Activated naive CD8-positive, alpha-beta T cell treated with anti-CD3 and anti-CD28 coated beads, Interleukin-2, amount 10 ng/mL, durations not matched to agents 7 days and 5 days (primary cell): ENCODE data around the gene NPR1. TPM values are rescaled to one million over a fixed set of nuclear protein-coding genes. Genes with fewer than 3 reads are reported as not detected.
A peak's percentile ranks its signal among the peaks of the same experiment; 100 is the strongest.
"Not testable (repeated sequence)": the region's sequence is repeated elsewhere in the genome, so short reads cannot be mapped to it uniquely, and the experiment has no call there.

Experiments
- ATAC-seq: fragments of 150-1000 bp; cut with Tn5 transposase; one replicate; pipeline ENCODE4 v1.10.0; 2021; ENCODE audit warnings: low read depth, moderate library complexity
- POLR2A ChIA-PET: fragments of 350-600 bp; sonication (Branson Sonifier 250); formaldehyde crosslinking; loops from one replicate; lab custom pipeline; 2021; ENCODE audit warnings: antibody characterized with exemption; lab: Charles Lee
- DNase-seq: peaks from one replicate; pipeline ENCODE4 v3.0.0; 2021
- H3K27ac Mint-ChIP-seq: one replicate; pipeline ENCODE4 v1.8.0; 2022; ENCODE audit warnings: mild to moderate bottlenecking, mixed read lengths
- H3K27me3 Mint-ChIP-seq: one replicate; pipeline ENCODE4 v1.8.0; 2022; ENCODE audit warnings: mild to moderate bottlenecking, moderate library complexity, mixed read lengths
- H3K36me3 Mint-ChIP-seq: one replicate; pipeline ENCODE4 v1.8.0; 2021; ENCODE audit warnings: mild to moderate bottlenecking, mixed read lengths
- H3K4me1 Mint-ChIP-seq: one replicate; pipeline ENCODE4 v1.8.0; 2021; ENCODE audit warnings: mixed read lengths
- H3K4me3 Mint-ChIP-seq: one replicate; pipeline ENCODE4 v1.8.0; 2022; ENCODE audit warnings: mild to moderate bottlenecking, moderate library complexity, mixed read lengths
- H3K9me3 Mint-ChIP-seq: one replicate; pipeline ENCODE4 v1.8.0; 2021; ENCODE audit warnings: mixed read lengths
- total RNA-seq, 2 experiments: library from RNA; stranded (reverse); gene quantifications; one replicate each; pipeline ENCODE4 v1.2.3, GENCODE V29; 2021

The NPR1 gene
- total RNA-seq, 2 experiments from 2014 or later, result not detected

- peak within 1 kb of the TSS; percentile 89 for H3K27ac Mint-ChIP-seq
- DNase-seq (peak; percentile 95), ATAC-seq (peak; percentile 100)
- no peaks in the 10 kb centered on the region for H3K9me3 Mint-ChIP-seq
- H3K36me3 Mint-ChIP-seq, result peaks cover 13% of the 10 kb centered on the region
- POLR2A ChIA-PET, result interaction anchor here (0.6 to 2.3 kb wide), 12 partner anchors 10 to 332 kb away, joined by 3 to 16 read pairs (median 5); partner anchors contain the start of genes CHTOP, ILF2, INTS3 and RPS27
- no peaks in the 10 kb centered on the region for H3K27me3 Mint-ChIP-seq
- H3K4me3 Mint-ChIP-seq, result peak within 1 kb of the TSS; percentile 95
- H3K4me1 Mint-ChIP-seq, result peaks cover 18% of the 10 kb centered on the region
These were observed 19.9 kb upstream of the NPR1 start, which contains the start of gene SNAPIN for GRCh38 chr1:153658400-153659174. TSS of gene SNAPIN (plus strand) at chr1:153658703. CDS start at chr1:153658744, 41 bp downstream.

GRCh38 chr1:153659175-153659534 is 19.3 kb upstream of the NPR1 start:
- Mint-ChIP-seq H3K27me3 (no peaks in the 10 kb centered on the region), H3K4me3 (peak overlapping the region; percentile 95), H3K27ac (peak overlapping the region; percentile 89), H3K9me3 (no peaks in the 10 kb centered on the region), H3K4me1 (peaks cover 18% of the 10 kb centered on the region), H3K36me3 (peaks cover 17% of the 10 kb centered on the region)
- DNase-seq, result no peak
- no peak for ATAC-seq
- POLR2A ChIA-PET, result interaction anchor here (0.6 to 2.3 kb wide), 11 partner anchors 10 to 331 kb away, joined by 3 to 16 read pairs (median 5); partner anchors contain the start of genes CHTOP, ILF2, INTS3 and RPS27

- H3K27me3 Mint-ChIP-seq, result no peaks in the 10 kb centered on the region
- H3K9me3 Mint-ChIP-seq, result no peaks in the 10 kb centered on the region
- H3K4me1 Mint-ChIP-seq, result peaks cover 18% of the 10 kb centered on the region
- H3K27ac Mint-ChIP-seq, result peak overlapping the region; percentile 89
- peaks cover 19% of the 10 kb centered on the region for H3K36me3 Mint-ChIP-seq
- DNase-seq (peak; percentile 25), ATAC-seq (no peak)
- POLR2A ChIA-PET, result interaction anchor here (1.4 to 2.3 kb wide), 6 partner anchors 9 to 68 kb away, joined by 5 to 16 read pairs (median 6); partner anchors contain the start of genes CHTOP, ILF2 and INTS3
- H3K4me3 Mint-ChIP-seq, result peak overlapping the region; percentile 95
These were observed 18.8 kb upstream of the NPR1 start for GRCh38 chr1:153659656-153660055.

GRCh38 chr1:153661111-153661708 is 17.3 kb upstream of the NPR1 start:
- POLR2A ChIA-PET, result interaction anchor here (1.8 kb wide), 1 partner anchor 27 kb away, joined by 12 read pairs; the partner anchor contains the start of gene CHTOP
- peaks cover 19% of the 10 kb centered on the region for H3K4me1 Mint-ChIP-seq
- ATAC-seq (no peak), DNase-seq (peak; percentile 3)
- H3K27me3 Mint-ChIP-seq, result no peaks in the 10 kb centered on the region
- peaks cover 29% of the 10 kb centered on the region for H3K36me3 Mint-ChIP-seq
- H3K9me3 Mint-ChIP-seq, result no peaks in the 10 kb centered on the region
- no peak overlapping the region for H3K27ac Mint-ChIP-seq
- no peak overlapping the region for H3K4me3 Mint-ChIP-seq

GRCh38 chr1:153662269-153662668 is 16.2 kb upstream of the NPR1 start:
- Mint-ChIP-seq H3K4me1 (peaks cover 19% of the 10 kb centered on the region), H3K9me3 (no peaks in the 10 kb centered on the region), H3K36me3 (peaks cover 32% of the 10 kb centered on the region), H3K4me3 (no peak overlapping the region), H3K27ac (peak overlapping the region; percentile 44), H3K27me3 (no peaks in the 10 kb centered on the region)
- POLR2A ChIA-PET, result interaction anchor here (1.8 kb wide), 1 partner anchor 28 kb away, joined by 12 read pairs; the partner anchor contains the start of gene CHTOP
- ATAC-seq (no peak), DNase-seq (peak; percentile 1)

- POLR2A ChIA-PET, result no interaction called here
- DNase-seq (peak; percentile 2), ATAC-seq (no peak)
- Mint-ChIP-seq H3K27ac (no peak overlapping the region), H3K36me3 (peaks cover 41% of the 10 kb centered on the region), H3K27me3 (no peaks in the 10 kb centered on the region), H3K4me1 (peaks cover 23% of the 10 kb centered on the region), H3K9me3 (no peaks in the 10 kb centered on the region), H3K4me3 (no peak overlapping the region)
These were observed 15.3 kb upstream of the NPR1 start for GRCh38 chr1:153663211-153663610.

- Mint-ChIP-seq H3K27ac (peak overlapping the region; percentile 45), H3K4me3 (no peak overlapping the region)
- POLR2A ChIA-PET, result interaction anchor here (0.9 to 3.4 kb wide), 4 partner anchors 27 to 323 kb away, joined by 3 to 10 read pairs (median 4); partner anchors contain the start of genes CHTOP and RPS27
These were observed 11.0 kb upstream of the NPR1 start for GRCh38 chr1:153667439-153667838.

GRCh38 chr1:153668672-153669071 is 9.8 kb upstream of the NPR1 start:
- not testable (repeated sequence) for H3K9me3 Mint-ChIP-seq, ATAC-seq, H3K27ac Mint-ChIP-seq, DNase-seq, H3K27me3 Mint-ChIP-seq, H3K4me3 Mint-ChIP-seq
- peaks cover 25% of the 10 kb centered on the region for H3K4me1 Mint-ChIP-seq
- POLR2A ChIA-PET, result interaction anchor here (1.5 to 3.4 kb wide), 2 partner anchors 9 to 34 kb away, joined by 7 to 10 read pairs; partner anchors contain the start of gene CHTOP
- peaks cover 47% of the 10 kb centered on the region for H3K36me3 Mint-ChIP-seq

More at GRCh38 chr1:153667439-153667838, 11.0 kb upstream of the NPR1 start:
- Mint-ChIP-seq H3K36me3 (peaks cover 51% of the 10 kb centered on the region), H3K9me3 (no peaks in the 10 kb centered on the region), H3K27me3 (no peaks in the 10 kb centered on the region), H3K4me1 (peaks cover 25% of the 10 kb centered on the region)
- ATAC-seq (no peak), DNase-seq (no peak)

- Mint-ChIP-seq H3K4me3 (no peak overlapping the region), H3K27ac (no peak overlapping the region), H3K9me3 (no peaks in the 10 kb centered on the region), H3K27me3 (no peaks in the 10 kb centered on the region), H3K36me3 (peaks cover 42% of the 10 kb centered on the region), H3K4me1 (peaks cover 25% of the 10 kb centered on the region)
- ATAC-seq (no peak), DNase-seq (no peak)
- POLR2A ChIA-PET, result interaction anchor here (0.7 to 3.4 kb wide), 4 partner anchors 10 to 253 kb away, joined by 3 to 10 read pairs (median 5); partner anchors contain the start of genes CHTOP and GATAD2B
These were observed 8.9 kb upstream of the NPR1 start for GRCh38 chr1:153669606-153670005.

GRCh38 chr1:153670257-153670858 is 8.1 kb upstream of the NPR1 start:
- H3K4me1 Mint-ChIP-seq, result peaks cover 25% of the 10 kb centered on the region
- H3K9me3 Mint-ChIP-seq, result no peaks in the 10 kb centered on the region
- DNase-seq (no peak), ATAC-seq (peak; percentile 1)
- POLR2A ChIA-PET, result interaction anchor here (2.1 to 3.0 kb wide), 3 partner anchors 11 to 317 kb away, joined by 8 to 28 read pairs (median 13); partner anchors contain the start of genes CHTOP and SNAPIN
- no peaks in the 10 kb centered on the region for H3K27me3 Mint-ChIP-seq
- no peak overlapping the region for H3K4me3 Mint-ChIP-seq
- peaks cover 34% of the 10 kb centered on the region for H3K36me3 Mint-ChIP-seq
- H3K27ac Mint-ChIP-seq, result no peak overlapping the region

- no peaks in the 10 kb centered on the region for H3K27me3 Mint-ChIP-seq
- DNase-seq (peak; percentile 91), ATAC-seq (peak; percentile 92)
- POLR2A ChIA-PET, result interaction anchor here (0.6 to 3.0 kb wide), 7 partner anchors 12 to 316 kb away, joined by 3 to 28 read pairs (median 5); partner anchors contain the start of genes CHTOP, INTS3, SLC27A3 and SNAPIN
- H3K9me3 Mint-ChIP-seq, result no peaks in the 10 kb centered on the region
- H3K27ac Mint-ChIP-seq, result peak within 1 kb of the TSS; percentile 85
- H3K4me1 Mint-ChIP-seq, result peaks cover 23% of the 10 kb centered on the region
- H3K36me3 Mint-ChIP-seq, result peaks cover 32% of the 10 kb centered on the region
- no peak within 1 kb of the TSS for H3K4me3 Mint-ChIP-seq
These were observed 7.4 kb upstream of the NPR1 start, which contains the start of gene ILF2 for GRCh38 chr1:153670859-153671627. TSS of gene ILF2 (minus strand) at chr1:153670993. CDS start at chr1:153670922, 71 bp downstream.
